Activated T-cell treated with anti-CD3 and anti-CD28 coated beads, Interleukin-2, amount 50 U/mL, for 48 hours (primary cell): ENCODE measurements around the gene ATP13A4.

ENCODE experiments used
- DNase-seq, 2 experiments: peaks; one replicate each; pipeline ENCODE4 v3.0.0-alpha.2; 2020

Gene ATP13A4

GRCh38 chr3:193554811-193555210 is at the start of gene ATP13A4:
ATP13A4 (minus strand) TSS chr3:193554895; CDS start chr3:193554799, 96 bp downstream.
- DNase-seq: no peak

- no peak for DNase-seq
Measured at GRCh38 chr3:193599393-193599792, 44.7 kb upstream of the ATP13A4 start.

- DNase-seq: no peak
Measured at GRCh38 chr3:193598202-193598601, 43.5 kb upstream of the ATP13A4 start.

- DNase-seq: no peak
Measured at GRCh38 chr3:193595939-193596487, 41.3 kb upstream of the ATP13A4 start.

- no peak for DNase-seq
Measured at GRCh38 chr3:193594946-193595689, 40.4 kb upstream of the ATP13A4 start.

GRCh38 chr3:193593668-193594030 is 39.0 kb upstream of the ATP13A4 start:
- DNase-seq: peak; percentile 58 to 67

- peak; percentile 93 to 94 for DNase-seq
Measured at GRCh38 chr3:193592841-193593667, 38.4 kb upstream of the ATP13A4 start, which contains the start of gene OPA1. OPA1 (plus strand) TSS chr3:193593208; CDS start chr3:193593378, 170 bp downstream.

GRCh38 chr3:193590088-193590856 is 35.6 kb upstream of the ATP13A4 start:
- no peak for DNase-seq

GRCh38 chr3:193589616-193590015 is 34.9 kb upstream of the ATP13A4 start:
- no peak for DNase-seq

- DNase-seq: no peak
Measured at GRCh38 chr3:193589129-193589528, 34.4 kb upstream of the ATP13A4 start.

GRCh38 chr3:193586526-193586925 is 31.8 kb upstream of the ATP13A4 start:
- DNase-seq: no peak

- no peak for DNase-seq
Measured at GRCh38 chr3:193585530-193585929, 30.8 kb upstream of the ATP13A4 start.

- DNase-seq: no peak
Measured at GRCh38 chr3:193574488-193575070, 19.9 kb upstream of the ATP13A4 start.

GRCh38 chr3:193573403-193574191 is 18.9 kb upstream of the ATP13A4 start:
- no peak for DNase-seq

- DNase-seq: peak; percentile 55 to 66
Measured at GRCh38 chr3:193572426-193572908, 17.8 kb upstream of the ATP13A4 start.

- DNase-seq: no peak
Measured at GRCh38 chr3:193569119-193569518, 14.4 kb upstream of the ATP13A4 start.

GRCh38 chr3:193564012-193564411 is 9.3 kb upstream of the ATP13A4 start:
- no peak for DNase-seq

- no peak for DNase-seq
Measured at GRCh38 chr3:193563426-193563825, 8.7 kb upstream of the ATP13A4 start.

GRCh38 chr3:193560870-193561269 is 6.2 kb upstream of the ATP13A4 start:
- no peak for DNase-seq

- DNase-seq: no peak
Measured at GRCh38 chr3:193560091-193560490, 5.4 kb upstream of the ATP13A4 start.

GRCh38 chr3:193559100-193559499 is 4.4 kb upstream of the ATP13A4 start:
- DNase-seq: no peak

- DNase-seq: no peak
Measured at GRCh38 chr3:193556841-193557240, 2.1 kb upstream of the ATP13A4 start.
